GM12878 (cell line): Measurements from ENCODE around the gene NTRK1. TPM values are rescaled to one million over a fixed set of nuclear protein-coding genes. Genes with fewer than 3 reads are reported as not detected.

ENCODE experiments used
- ATF2 ChIP-seq: IDR thresholded peaks from 2 replicates; pipeline ENCODE4 v1.6.1; 2012; ENCODE audit warnings: low read length, inconsistent platforms
- BHLHE40 ChIP-seq, 2 experiments: fragments of 450-650 bp in 1 of 2; IDR thresholded peaks; 2 replicates each; pipeline ENCODE4 v1.6.1; 2011 to 2017; ENCODE audit warnings: low read depth in 2 of 2, borderline replicate concordance in 1 of 2, improper control_type of control experiment in 1 of 2, low read length in 1 of 2, mild to moderate bottlenecking in 1 of 2
- CHD1 ChIP-seq: IDR thresholded peaks from 2 replicates; pipeline ENCODE4 v1.6.1; 2012; ENCODE audit warnings: low read depth, low read length, improper control_type of control experiment
- CREM ChIP-seq: IDR thresholded peaks from 2 replicates; pipeline ENCODE4 v1.6.1; 2014; ENCODE audit warnings: antibody characterized with exemption, low read depth
- EGR1 ChIP-seq, 2 experiments: IDR thresholded peaks; 1 replicate in 1 of 2; 2 replicates in 1 of 2; pipeline ENCODE4 v1.6.1; 2011 to 2012; ENCODE audit warnings: low read depth in 2 of 2, low read length in 2 of 2, borderline replicate concordance in 1 of 2, mild to moderate bottlenecking in 1 of 2, moderate library complexity in 1 of 2
- ESRRA ChIP-seq: IDR thresholded peaks from 2 replicates; pipeline ENCODE4 v1.6.1; 2012; ENCODE audit warnings: mild to moderate bottlenecking, low read length, improper control_type of control experiment
- ETV6 ChIP-seq, 2 experiments: fragments of 450-650 bp in 1 of 2; IDR thresholded peaks in 1 of 2; conservative IDR thresholded peaks in 1 of 2; 2 replicates each; pipeline ENCODE4 v1.6.1; 2014; ENCODE audit warnings: antibody characterized with exemption in 1 of 2, borderline replicate concordance in 1 of 2, low read depth in 1 of 2, mild to moderate bottlenecking in 1 of 2, moderate library complexity in 1 of 2
- FOXK2 ChIP-seq: fragments of 450-650 bp; IDR thresholded peaks from 2 replicates; pipeline ENCODE4 v1.6.1; 2017; ENCODE audit warnings: mild to moderate bottlenecking, moderate library complexity
- GATAD2B ChIP-seq: fragments of 450-650 bp; conservative IDR thresholded peaks from 2 replicates; pipeline ENCODE4 v1.6.1; 2017; ENCODE audit warnings: low read depth, mild to moderate bottlenecking, moderate library complexity
- HCFC1 ChIP-seq: fragments of 150-350 bp; IDR thresholded peaks from 2 replicates; pipeline ENCODE4 v1.6.1; 2014; ENCODE audit warnings: low read length
- HDAC6 ChIP-seq: fragments of 200-600 bp; sonication (generic); IDR thresholded peaks from one replicate; pipeline ENCODE4 v1.8.0; 2017; ENCODE audit warnings: antibody characterized with exemption; ENCODE audit not compliant: unreplicated experiment
- KLF5 ChIP-seq: fragments of 450-650 bp; IDR thresholded peaks from 2 replicates; pipeline ENCODE4 v1.6.1; 2014; ENCODE audit warnings: mild to moderate bottlenecking; ENCODE audit not compliant: partially characterized antibody
- MTA2 ChIP-seq: fragments of 450-650 bp; IDR thresholded peaks from 2 replicates; pipeline ENCODE4 v1.6.1; 2016; ENCODE audit warnings: low read depth, mild to moderate bottlenecking, moderate library complexity
- MXI1 ChIP-seq: fragments of 150-350 bp; IDR thresholded peaks from 2 replicates; pipeline ENCODE4 v1.6.1; 2011; ENCODE audit warnings: low read depth, mild to moderate bottlenecking, inconsistent platforms, low read length, improper control_type of control experiment
- NBN ChIP-seq: fragments of 450-650 bp; IDR thresholded peaks from 2 replicates; pipeline ENCODE4 v1.6.1; 2016
- NR2C1 ChIP-seq: fragments of 450-650 bp; IDR thresholded peaks from 2 replicates; pipeline ENCODE4 v1.6.1; 2017; ENCODE audit warnings: antibody characterized with exemption, mild to moderate bottlenecking, moderate library complexity
- NR2F1 ChIP-seq: fragments of 450-650 bp; conservative IDR thresholded peaks from 2 replicates; pipeline ENCODE4 v1.6.1; 2017; ENCODE audit warnings: mild to moderate bottlenecking
- POLR2AphosphoS2 ChIP-seq: IDR thresholded peaks from 2 replicates; pipeline ENCODE4 v1.6.1; 2011; ENCODE audit warnings: low read depth, mild to moderate bottlenecking, low read length, improper control_type of control experiment, moderate library complexity
- POU2F2 ChIP-seq: IDR thresholded peaks from 3 replicates; pipeline ENCODE4 v1.6.1; 2011; ENCODE audit warnings: low read depth, mild to moderate bottlenecking, low read length, borderline replicate concordance
- SIN3A ChIP-seq: IDR thresholded peaks from 2 replicates; pipeline ENCODE4 v1.6.1; 2012; ENCODE audit warnings: low read depth, low read length, improper control_type of control experiment
- SMARCA5 ChIP-seq: fragments of 450-650 bp; IDR thresholded peaks from 2 replicates; pipeline ENCODE4 v1.6.1; 2017; ENCODE audit warnings: mild to moderate bottlenecking
- SREBF2 ChIP-seq: IDR thresholded peaks from 2 replicates; pipeline ENCODE4 v1.6.1; 2012; ENCODE audit warnings: mild to moderate bottlenecking, low read length
- SRF ChIP-seq, 2 experiments: IDR thresholded peaks; 2 replicates each; pipeline ENCODE4 v1.6.1; 2011; ENCODE audit warnings: low read depth in 2 of 2, low read length in 2 of 2, mild to moderate bottlenecking in 1 of 2, moderate library complexity in 1 of 2
- TCF12 ChIP-seq: IDR thresholded peaks from 2 replicates; pipeline ENCODE4 v1.6.1; 2011; ENCODE audit warnings: low read depth, mild to moderate bottlenecking, low read length
- WRNIP1 ChIP-seq: IDR thresholded peaks from 2 replicates; pipeline ENCODE4 v1.6.1; 2011; ENCODE audit warnings: low read depth, low read length, improper control_type of control experiment, borderline replicate concordance
- ZNF207 ChIP-seq: fragments of 450-650 bp; IDR thresholded peaks from 2 replicates; pipeline ENCODE4 v1.6.1; 2014; ENCODE audit warnings: antibody characterized with exemption, mild to moderate bottlenecking, borderline replicate concordance
- ZZZ3 ChIP-seq: IDR thresholded peaks from 2 replicates; pipeline ENCODE4 v1.6.1; 2011; ENCODE audit warnings: low read depth; ENCODE audit not compliant: control insufficient read depth, insufficient read length
- polyA plus RNA-seq, 11 experiments: library from polyadenylated mRNA; depleted of rRNA in 4 of 11; unstranded in 6 of 11; stranded (reverse) in 5 of 11; fragments of >200 nt; fragmentation: Nextera tagmentation in 4 of 11; fragmentation: Illumina TruSeq in 1 of 11; extraction: Ambion mirVana in 4 of 11; extraction: Trizol in 1 of 11; gene quantifications; 1 replicate in 1 of 11; 2 replicates in 10 of 11; pipeline versions ENCODE4 v1.2.1 to v1.2.3, GENCODE V29; 2011 to 2016; ENCODE audit warnings: inconsistent platforms in 2 of 11, missing spikeins in 2 of 11, low read depth in 1 of 11
- total RNA-seq, 4 experiments: library from RNA; depleted of rRNA in 3 of 4; stranded (reverse); fragments of >200 nt in 3 of 4; fragmentation: Illumina TruSeq in 1 of 4; extraction: Trizol in 1 of 4; gene quantifications; 2 replicates each; pipeline versions ENCODE4 v1.2.1 to v1.2.3, GENCODE V29; 2013 to 2021
- TF ChIP-seq, protein P1 (sequence below): IDR thresholded peaks from 2 replicates; pipeline ENCODE4 v1.6.1; 2012; ENCODE audit warnings: low read depth, low read length, improper control_type of control experiment
- TF ChIP-seq, protein P2 (sequence below): fragments of 450-650 bp; IDR thresholded peaks from 2 replicates; pipeline ENCODE4 v1.6.1; 2017; ENCODE audit warnings: mild to moderate bottlenecking

Gene NTRK1
- total and polyA plus RNA-seq, 10 of the 15 experiments (the other 5 are each of a cell fraction or from before 2014, with no cell fraction given): 0.10 to 0.56 (median 0.40) TPM; not detected in 7

DNA sequence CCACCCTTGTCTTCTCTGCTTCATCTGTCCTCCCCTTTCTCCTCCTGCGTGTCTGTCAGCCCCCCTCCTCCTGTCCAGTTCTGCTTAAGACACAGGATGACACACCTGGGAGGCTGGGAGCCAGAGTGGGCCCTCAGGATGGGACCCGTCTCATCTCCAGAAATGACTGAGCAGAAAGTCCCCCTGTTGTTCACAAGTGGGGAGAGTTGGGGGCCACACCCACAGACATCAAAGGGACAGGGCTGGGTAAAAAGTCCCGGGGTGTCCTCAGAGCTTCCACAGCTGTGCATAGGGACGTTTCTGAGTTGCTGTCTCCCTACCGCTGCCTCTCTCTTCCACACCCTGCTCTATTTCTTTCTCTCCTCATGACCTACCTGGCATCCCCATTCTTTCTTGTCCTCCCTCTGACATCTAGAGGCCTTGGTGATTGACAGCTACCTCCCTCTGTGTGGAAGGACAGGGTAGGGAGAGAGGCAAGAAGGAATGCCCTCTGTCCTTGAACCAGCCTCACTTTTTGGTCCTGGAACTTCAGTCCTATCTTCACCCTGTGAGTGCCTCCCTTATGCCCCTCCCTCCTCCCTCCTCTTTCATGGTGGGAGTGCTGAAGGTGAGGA is 24.5 kb upstream of the NTRK1 start (continued):
- TF ChIP-seq SMARCA5 (no peak), ZZZ3 (no peak), POU2F2 (0 out of 3 replicates have a peak, but pooled peaks have one; percentile 13), GATAD2B (peak; percentile 71; the same call in 1 of the 2 replicates), ZNF207 (no peak; the same call in 1 of the 2 replicates), BHLHE40 (IDR thresholded peaks at IDR 0.05; ENCODE audit: borderline replicate concordance in 1 of 2, low read depth in 2 of 2, low read length in 1 of 2) (peak in 1 of 2 experiments; percentile 32; a peak in 1 of 4 replicates), HCFC1 (no peak), WRNIP1 (no peak), NBN (peak; percentile 75; the same call in 1 of the 2 replicates), ETV6 (conservative IDR thresholded peaks at IDR 0.05 in 1 of 2, IDR thresholded peaks at IDR 0.05 in 1 of 2; ENCODE audit: borderline replicate concordance in 1 of 2, low read depth in 1 of 2) (peak in 1 of 2 experiments; percentile 61; a peak in 1 of 4 replicates), SRF (IDR thresholded peaks at IDR 0.05; ENCODE audit: low read depth in 2 of 2, low read length in 2 of 2) (0 out of 4 replicates have a peak, but pooled peaks of 1 of the 2 experiments have one; percentile 41), NR2C1 (no peak), MXI1 (no peak), TCF12 (peak; percentile 93), CREM (peak; percentile 90), MTA2 (peak; percentile 46), CHD1 (no peak), ESRRA (no peak), FOXK2 (no peak), ATF2 (no peak; the same call in 1 of the 2 replicates), SIN3A (no peak), SREBF2 (no peak), EGR1 (IDR thresholded peaks at IDR 0.05; ENCODE audit: borderline replicate concordance in 1 of 2, low read depth in 2 of 2, low read length in 2 of 2) (no peak), HDAC6 (no peak), NR2F1 (no peak), POLR2AphosphoS2 (no peak), KLF5 (no peak)
- TF ChIP-seq, protein P1, sequence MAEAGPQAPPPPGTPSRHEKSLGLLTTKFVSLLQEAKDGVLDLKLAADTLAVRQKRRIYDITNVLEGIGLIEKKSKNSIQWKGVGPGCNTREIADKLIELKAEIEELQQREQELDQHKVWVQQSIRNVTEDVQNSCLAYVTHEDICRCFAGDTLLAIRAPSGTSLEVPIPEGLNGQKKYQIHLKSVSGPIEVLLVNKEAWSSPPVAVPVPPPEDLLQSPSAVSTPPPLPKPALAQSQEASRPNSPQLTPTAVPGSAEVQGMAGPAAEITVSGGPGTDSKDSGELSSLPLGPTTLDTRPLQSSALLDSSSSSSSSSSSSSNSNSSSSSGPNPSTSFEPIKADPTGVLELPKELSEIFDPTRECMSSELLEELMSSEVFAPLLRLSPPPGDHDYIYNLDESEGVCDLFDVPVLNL: no peak
- TF ChIP-seq, protein P2, sequence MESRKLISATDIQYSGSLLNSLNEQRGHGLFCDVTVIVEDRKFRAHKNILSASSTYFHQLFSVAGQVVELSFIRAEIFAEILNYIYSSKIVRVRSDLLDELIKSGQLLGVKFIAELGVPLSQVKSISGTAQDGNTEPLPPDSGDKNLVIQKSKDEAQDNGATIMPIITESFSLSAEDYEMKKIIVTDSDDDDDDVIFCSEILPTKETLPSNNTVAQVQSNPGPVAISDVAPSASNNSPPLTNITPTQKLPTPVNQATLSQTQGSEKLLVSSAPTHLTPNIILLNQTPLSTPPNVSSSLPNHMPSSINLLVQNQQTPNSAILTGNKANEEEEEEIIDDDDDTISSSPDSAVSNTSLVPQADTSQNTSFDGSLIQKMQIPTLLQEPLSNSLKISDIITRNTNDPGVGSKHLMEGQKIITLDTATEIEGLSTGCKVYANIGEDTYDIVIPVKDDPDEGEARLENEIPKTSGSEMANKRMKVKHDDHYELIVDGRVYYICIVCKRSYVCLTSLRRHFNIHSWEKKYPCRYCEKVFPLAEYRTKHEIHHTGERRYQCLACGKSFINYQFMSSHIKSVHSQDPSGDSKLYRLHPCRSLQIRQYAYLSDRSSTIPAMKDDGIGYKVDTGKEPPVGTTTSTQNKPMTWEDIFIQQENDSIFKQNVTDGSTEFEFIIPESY: no peak
